CD4-positive, alpha-beta T cell (primary cell): ENCODE measurements around the gene CMC2. TPM values are rescaled to one million over a fixed set of nuclear protein-coding genes. Genes with fewer than 3 reads are reported as not detected.

Experiments used
- ATAC-seq: fragments of 200-7000 bp; cut with Tn5 transposase; one replicate; pipeline ENCODE4 v1.10.0; 2022; ENCODE audit warnings: mild to moderate bottlenecking; ENCODE audit not compliant: poor library complexity
- CTCF ChIA-PET: fragments of 350-600 bp; sonication (Branson Sonifier 250); formaldehyde crosslinking; loops from one replicate; lab custom pipeline; 2021; ENCODE audit warnings: antibody characterized with exemption, inconsistent platforms; lab: Charles Lee
- POLR2A ChIA-PET: fragments of 350-600 bp; sonication (Branson Sonifier 250); formaldehyde crosslinking; loops from one replicate; lab custom pipeline; 2021; ENCODE audit warnings: antibody characterized with exemption, inconsistent platforms; lab: Charles Lee
- DNase-seq, 14 experiments: peaks; one replicate each; pipeline ENCODE4 v3.0.0-alpha.2; 2013 to 2020; ENCODE audit warnings: mixed read lengths in 2 of 14
- H3K27ac ChIP-seq, 2 donors: one replicate each; pipeline versions ENCODE4 v1.5.1 to v1.7.0; 2013; ENCODE audit warnings: low read length in 2 of 2, low read depth in 1 of 2, mild to moderate bottlenecking in 1 of 2
- H3K27me3 ChIP-seq, 2 experiments: 1 replicate in 1 of 2; 2 replicates in 1 of 2; pipeline versions ENCODE4 v1.6.1 to v1.7.0; 2013; ENCODE audit warnings: low read length in 2 of 2, control low read depth in 1 of 2, mild to moderate bottlenecking in 1 of 2, moderate library complexity in 1 of 2; ENCODE audit not compliant: insufficient read depth in 2 of 2, control insufficient read depth in 1 of 2
- H3K36me3 ChIP-seq: one replicate; pipeline ENCODE4 v1.6.1; 2013; ENCODE audit warnings: low read length, control low read depth; ENCODE audit not compliant: insufficient read depth
- H3K4me1 ChIP-seq: one replicate; pipeline ENCODE4 v1.6.1; 2013; ENCODE audit warnings: low read length, control low read depth; ENCODE audit not compliant: insufficient read depth
- H3K4me3 ChIP-seq: one replicate; pipeline ENCODE4 v1.5.1; 2013; ENCODE audit warnings: mild to moderate bottlenecking, low read length, moderate library complexity
- H3K9me3 ChIP-seq, 2 experiments: 1 replicate in 1 of 2; 2 replicates in 1 of 2; pipeline versions ENCODE4 v1.6.1 to v1.7.0; 2013; ENCODE audit warnings: low read length in 2 of 2, mild to moderate bottlenecking in 2 of 2, control low read depth in 1 of 2, moderate library complexity in 1 of 2; ENCODE audit not compliant: control insufficient read depth in 1 of 2, insufficient read depth in 1 of 2
- H3K27ac Mint-ChIP-seq: one replicate; pipeline ENCODE4 v1.8.0; 2020; ENCODE audit warnings: mixed read lengths
- H3K27me3 Mint-ChIP-seq: one replicate; pipeline ENCODE4 v1.8.0; 2021; ENCODE audit warnings: mixed read lengths
- H3K36me3 Mint-ChIP-seq: one replicate; pipeline ENCODE4 v1.8.0; 2021; ENCODE audit warnings: low read depth, mixed read lengths
- H3K4me1 Mint-ChIP-seq: one replicate; pipeline ENCODE4 v1.8.0; 2021; ENCODE audit warnings: low read depth, mixed read lengths
- H3K4me3 Mint-ChIP-seq: one replicate; pipeline ENCODE4 v1.8.0; 2020; ENCODE audit warnings: mild to moderate bottlenecking, mixed read lengths
- H3K9me3 Mint-ChIP-seq: one replicate; pipeline ENCODE4 v1.8.0; 2020; ENCODE audit warnings: mixed read lengths
- intact Hi-C, 2 experiments: fragments of 100-400 bp; cut with DNase I in 1 of 2; cut with micrococcal nuclease in 1 of 2; formaldehyde crosslinking; loops; one replicate each; pipeline versions ENCODE4 v1.15.1 to v1.9.0; 2023 to 2025; cut with DNase I, micrococcal nuclease
- total RNA-seq, 174 experiments: library from RNA in 2 of 174; stranded (reverse) in 2 of 174; gene quantifications; one replicate each; pipeline ENCODE4 v1.2.3 and lab custom pipeline; 2021 to 2026
- TF ChIP-seq, protein P1 (sequence below): fragments of 200-600 bp; IDR thresholded peaks from one replicate; pipeline ENCODE4 v1.8.0; 2022; ENCODE audit warnings: antibody characterized with exemption, mild to moderate bottlenecking

Gene CMC2
- total RNA-seq, 2 experiments from 2014 or later: 67.7 to 68.8 TPM

DNA sequence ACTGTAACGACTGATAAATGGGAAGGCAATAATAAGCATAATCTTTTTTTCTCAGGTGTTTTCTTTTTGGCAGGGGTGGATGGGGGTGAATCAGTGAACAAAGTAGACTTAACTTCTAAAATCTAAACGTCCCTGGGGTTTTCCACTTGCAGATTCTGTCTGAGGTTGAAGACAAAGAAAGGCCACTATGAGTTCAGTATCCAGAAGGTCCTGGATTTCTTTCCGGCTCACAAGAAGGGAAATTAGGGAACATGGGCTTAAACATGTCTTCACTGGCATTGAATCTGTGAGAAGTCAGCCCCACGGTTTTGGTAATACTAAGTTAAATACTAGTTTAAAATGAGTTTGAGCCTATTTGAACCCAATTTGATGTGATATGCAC lies 67.8 kb downstream of the CMC2 start:
- ATAC-seq: no peak
- H3K36me3 ChIP-seq: no peaks in the 10 kb centered on the region
- POLR2A ChIA-PET: no interaction called here
- peaks cover 0 to under 1% of the 10 kb centered on the region in 2 experiments for H3K9me3 ChIP-seq
- peaks cover 9 to 10% of the 10 kb centered on the region in 2 experiments for H3K27me3 ChIP-seq
- Mint-ChIP-seq H3K4me1 (no peaks in the 10 kb centered on the region), H3K27ac (no peak overlapping the region), H3K36me3 (no peaks in the 10 kb centered on the region), H3K4me3 (no peak overlapping the region), H3K9me3 (peaks cover 2% of the 10 kb centered on the region), H3K27me3 (peaks cover 26% of the 10 kb centered on the region)
- no peak overlapping the region for H3K4me3 ChIP-seq
- CTCF ChIA-PET: no interaction called here
- intact Hi-C loops: no loop called here
- no peak for DNase-seq
- no peaks in the 10 kb centered on the region for H3K4me1 ChIP-seq
- TF ChIP-seq, protein P1, sequence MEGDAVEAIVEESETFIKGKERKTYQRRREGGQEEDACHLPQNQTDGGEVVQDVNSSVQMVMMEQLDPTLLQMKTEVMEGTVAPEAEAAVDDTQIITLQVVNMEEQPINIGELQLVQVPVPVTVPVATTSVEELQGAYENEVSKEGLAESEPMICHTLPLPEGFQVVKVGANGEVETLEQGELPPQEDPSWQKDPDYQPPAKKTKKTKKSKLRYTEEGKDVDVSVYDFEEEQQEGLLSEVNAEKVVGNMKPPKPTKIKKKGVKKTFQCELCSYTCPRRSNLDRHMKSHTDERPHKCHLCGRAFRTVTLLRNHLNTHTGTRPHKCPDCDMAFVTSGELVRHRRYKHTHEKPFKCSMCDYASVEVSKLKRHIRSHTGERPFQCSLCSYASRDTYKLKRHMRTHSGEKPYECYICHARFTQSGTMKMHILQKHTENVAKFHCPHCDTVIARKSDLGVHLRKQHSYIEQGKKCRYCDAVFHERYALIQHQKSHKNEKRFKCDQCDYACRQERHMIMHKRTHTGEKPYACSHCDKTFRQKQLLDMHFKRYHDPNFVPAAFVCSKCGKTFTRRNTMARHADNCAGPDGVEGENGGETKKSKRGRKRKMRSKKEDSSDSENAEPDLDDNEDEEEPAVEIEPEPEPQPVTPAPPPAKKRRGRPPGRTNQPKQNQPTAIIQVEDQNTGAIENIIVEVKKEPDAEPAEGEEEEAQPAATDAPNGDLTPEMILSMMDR: no peak
- H3K27ac ChIP-seq: no peak overlapping the region

DNA sequence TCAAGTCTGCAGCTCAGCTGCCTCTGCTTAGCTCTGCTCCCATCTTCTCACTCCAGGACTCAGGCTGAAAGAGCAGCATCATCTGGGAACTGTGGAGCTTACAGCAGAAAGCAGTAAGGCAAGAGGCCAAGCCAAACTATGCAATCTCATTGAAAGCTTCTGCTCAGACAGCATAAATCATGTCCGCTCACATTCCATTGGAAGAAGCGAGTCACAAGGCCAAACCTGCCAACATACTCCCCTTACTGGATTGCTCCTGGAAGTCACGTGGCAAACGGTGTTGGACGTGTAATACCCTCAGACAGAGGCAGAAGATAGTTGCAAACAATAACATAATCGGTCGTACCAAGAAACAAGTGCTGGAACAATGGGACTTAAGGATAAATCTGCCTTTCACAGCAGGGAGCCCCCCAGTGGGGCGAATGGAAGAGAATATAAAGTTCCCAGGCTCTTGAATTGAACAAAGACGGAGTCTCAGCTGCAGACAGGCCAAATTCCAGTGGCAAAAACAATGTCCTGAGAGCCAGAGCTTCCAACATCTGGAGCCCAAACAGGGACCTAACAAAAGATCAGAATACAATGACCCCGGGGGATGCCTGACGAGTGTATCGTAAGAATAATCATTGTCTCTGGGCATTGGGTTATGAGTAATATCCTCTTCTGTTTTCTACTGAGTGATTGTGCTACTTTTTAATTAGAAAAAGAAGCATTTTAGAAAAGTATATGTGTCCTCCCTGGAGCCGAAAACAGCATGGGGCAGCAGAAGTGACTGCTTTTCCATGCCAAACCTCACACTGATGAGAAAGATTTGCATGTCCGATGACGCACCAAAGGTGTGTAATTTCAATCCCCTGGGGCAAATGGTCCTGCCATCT lies 68.4 kb downstream of the CMC2 start:
- no peak overlapping the region for H3K4me3 ChIP-seq
- Mint-ChIP-seq H3K36me3 (no peaks in the 10 kb centered on the region), H3K4me3 (no peak overlapping the region), H3K27ac (no peak overlapping the region), H3K4me1 (no peaks in the 10 kb centered on the region), H3K9me3 (no peaks in the 10 kb centered on the region), H3K27me3 (peaks cover 33% of the 10 kb centered on the region)
- DNase-seq: no peak
- no peak overlapping the region for H3K27ac ChIP-seq
- no peak for ATAC-seq
- no peaks in the 10 kb centered on the region for H3K36me3 ChIP-seq
- H3K9me3 ChIP-seq: no peaks in the 10 kb centered on the region
- ChIA-PET CTCF (no interaction called here), POLR2A (no interaction called here)
- peaks cover 16% of the 10 kb centered on the region in 2 experiments for H3K27me3 ChIP-seq
- TF ChIP-seq, protein P1: no peak
- intact Hi-C loops: no loop called here
- no peaks in the 10 kb centered on the region for H3K4me1 ChIP-seq

DNA sequence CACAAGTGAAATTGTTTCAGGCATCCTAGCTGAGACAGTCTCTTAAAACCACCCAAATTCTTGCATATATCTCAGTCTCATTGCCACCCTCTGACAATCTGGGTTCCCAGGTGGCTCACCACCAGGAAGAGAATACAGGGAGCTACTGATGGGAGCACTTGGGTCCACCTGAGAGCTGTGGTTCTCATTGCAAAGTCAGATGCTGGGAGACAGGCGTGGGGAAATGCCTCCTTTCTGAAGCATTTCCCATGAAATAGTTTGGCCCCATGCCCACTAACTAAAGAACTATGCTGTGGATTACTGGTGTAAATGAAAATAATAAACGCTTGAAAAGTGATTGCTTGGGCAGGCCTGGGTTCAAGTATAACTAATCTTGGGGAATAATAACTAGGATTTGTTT lies 70.3 kb downstream of the CMC2 start:
- peaks cover 4% of the 10 kb centered on the region for H3K4me1 Mint-ChIP-seq
- H3K4me1 ChIP-seq: peaks cover 11% of the 10 kb centered on the region
- H3K9me3 ChIP-seq: no peaks in the 10 kb centered on the region
- H3K4me3 ChIP-seq: no peak overlapping the region
- ChIA-PET POLR2A (no interaction called here), CTCF (no interaction called here)
- H3K9me3 Mint-ChIP-seq: no peaks in the 10 kb centered on the region
- H3K36me3 Mint-ChIP-seq: no peaks in the 10 kb centered on the region
- no peak for ATAC-seq
- TF ChIP-seq, protein P1: no peak
- H3K27ac Mint-ChIP-seq: no peak overlapping the region
- H3K4me3 Mint-ChIP-seq: no peak overlapping the region
- DNase-seq: no peak
- no peaks in the 10 kb centered on the region for H3K36me3 ChIP-seq
- H3K27ac ChIP-seq: no peak overlapping the region
- peaks cover 47% of the 10 kb centered on the region for H3K27me3 Mint-ChIP-seq
- H3K27me3 ChIP-seq: peaks cover 27 to 32% of the 10 kb centered on the region in 2 experiments
- intact Hi-C loops: no loop called here
